Naive thymus-derived CD4-positive, alpha-beta T cell (primary cell): Measurements from ENCODE around the gene RNF157. TPM values are rescaled to one million over a fixed set of nuclear protein-coding genes. Genes with fewer than 3 reads are reported as not detected.
A peak's percentile ranks its signal among the peaks of the same experiment; 100 is the strongest.
"Not testable (repeated sequence)": the region's sequence is repeated elsewhere in the genome, so short reads cannot be mapped to it uniquely, and the experiment has no call there.

Experiments
- ATAC-seq: fragments of 150-1000 bp; cut with Tn5 transposase; 2 replicates; pipeline ENCODE4 v1.10.0; 2021; ENCODE audit warnings: mild to moderate bottlenecking, moderate library complexity
- CTCF ChIA-PET: fragments of 350-600 bp; sonication (Branson Sonifier 250); formaldehyde crosslinking; loops from one replicate; lab custom pipeline; 2021; ENCODE audit warnings: antibody characterized with exemption; lab: Charles Lee
- POLR2A ChIA-PET: fragments of 350-600 bp; sonication (Branson Sonifier 250); formaldehyde crosslinking; loops from one replicate; lab custom pipeline; 2021; ENCODE audit warnings: antibody characterized with exemption, inconsistent platforms; lab: Charles Lee
- DNase-seq, 9 donors: peaks; one replicate each; pipeline versions ENCODE4 v3.0.0 to v3.0.0-alpha.2; 2020 to 2022; ENCODE audit warnings: mixed read lengths in 1 of 9
- H3K27ac ChIP-seq: one replicate; pipeline ENCODE4 v1.7.0; 2013; ENCODE audit warnings: mild to moderate bottlenecking, low read depth, low read length, moderate library complexity
- H3K27me3 ChIP-seq, 2 donors: one replicate each; pipeline ENCODE4 v1.7.0; 2013; ENCODE audit warnings: low read length in 2 of 2, mild to moderate bottlenecking in 2 of 2, moderate library complexity in 2 of 2; ENCODE audit not compliant: control insufficient read depth in 2 of 2, insufficient read depth in 2 of 2
- H3K36me3 ChIP-seq, 3 experiments: 1 replicate in 2 of 3; 2 replicates in 1 of 3; pipeline ENCODE4 v1.7.0; 2013; ENCODE audit warnings: low read length in 3 of 3, mild to moderate bottlenecking in 3 of 3, moderate library complexity in 1 of 3; ENCODE audit not compliant: insufficient read depth in 3 of 3, control insufficient read depth in 2 of 3
- H3K4me1 ChIP-seq, 2 donors: one replicate each; pipeline ENCODE4 v1.7.0; 2013; ENCODE audit warnings: low read length in 2 of 2, mild to moderate bottlenecking in 2 of 2, moderate library complexity in 1 of 2; ENCODE audit not compliant: control insufficient read depth in 2 of 2, insufficient read depth in 2 of 2
- H3K4me3 ChIP-seq: 2 replicates; pipeline ENCODE4 v1.7.0; 2013; ENCODE audit warnings: mild to moderate bottlenecking, low read length
- H3K9me3 ChIP-seq, 3 experiments: 1 replicate in 2 of 3; 2 replicates in 1 of 3; pipeline ENCODE4 v1.7.0; 2013; ENCODE audit warnings: low read length in 3 of 3; ENCODE audit not compliant: control insufficient read depth in 2 of 3
- H3K27ac Mint-ChIP-seq, 9 donors: one replicate each; pipeline ENCODE4 v1.8.0; 2020 to 2022; ENCODE audit warnings: mixed read lengths in 9 of 9, mild to moderate bottlenecking in 8 of 9, moderate library complexity in 5 of 9, inconsistent platforms in 2 of 9
- H3K27me3 Mint-ChIP-seq, 5 donors: one replicate each; pipeline ENCODE4 v1.8.0; 2021 to 2022; ENCODE audit warnings: mixed read lengths in 5 of 5, mild to moderate bottlenecking in 1 of 5
- H3K36me3 Mint-ChIP-seq, 5 donors: one replicate each; pipeline ENCODE4 v1.8.0; 2020 to 2022; ENCODE audit warnings: mixed read lengths in 5 of 5, mild to moderate bottlenecking in 3 of 5, inconsistent platforms in 1 of 5
- H3K4me1 Mint-ChIP-seq, 7 donors: one replicate each; pipeline ENCODE4 v1.8.0; 2020 to 2022; ENCODE audit warnings: mixed read lengths in 7 of 7, mild to moderate bottlenecking in 3 of 7, inconsistent platforms in 1 of 7
- H3K4me3 Mint-ChIP-seq, 10 donors: one replicate each; pipeline ENCODE4 v1.8.0; 2020 to 2022; ENCODE audit warnings: mild to moderate bottlenecking in 10 of 10, mixed read lengths in 10 of 10, moderate library complexity in 6 of 10, inconsistent platforms in 2 of 10
- H3K9me3 Mint-ChIP-seq, 11 donors: one replicate each; pipeline ENCODE4 v1.8.0; 2020 to 2022; ENCODE audit warnings: mixed read lengths in 11 of 11, mild to moderate bottlenecking in 4 of 11, inconsistent platforms in 1 of 11, moderate library complexity in 1 of 11
- intact Hi-C, 2 donors: fragments of 100-400 bp; cut with micrococcal nuclease; formaldehyde crosslinking; loops; one replicate each; pipeline ENCODE4 v1.15.1; 2023
- polyA plus RNA-seq, 2 donors: library from polyadenylated mRNA; unstranded; fragments of 300-500 nt; fragmentation: Illumina TruSeq; gene quantifications; one replicate each; pipeline ENCODE4 v1.2.3, GENCODE V29; 2021
- total RNA-seq, 6 experiments: library from RNA in 5 of 6; stranded (reverse) in 5 of 6; gene quantifications; 1 replicate in 5 of 6; 2 replicates in 1 of 6; pipeline ENCODE4 v1.2.3 and lab custom pipeline; 2021 to 2026

RNF157 gene
- total and polyA plus RNA-seq, 7 experiments from 2014 or later = 10.4 to 96.3 (median 50.6) TPM

DNA sequence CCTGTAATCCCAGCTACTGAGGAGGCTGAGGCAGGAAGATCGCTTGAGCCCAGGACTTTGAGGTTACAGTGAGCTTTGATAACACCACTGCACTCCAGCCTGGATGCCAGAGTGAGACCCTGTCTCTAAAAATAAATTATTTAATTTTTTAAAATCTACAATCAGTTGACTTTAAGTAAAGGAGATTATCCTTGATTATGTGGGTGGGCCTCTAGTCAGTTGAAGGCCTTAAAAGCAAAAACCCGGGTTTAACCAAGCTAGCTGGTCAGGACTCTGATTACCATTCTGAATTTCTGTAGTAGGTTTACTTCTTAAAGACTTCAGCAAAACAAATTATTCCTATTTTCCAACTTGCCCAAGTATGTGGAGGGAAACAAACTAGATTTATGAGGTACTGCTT lies 4.4 kb downstream of the RNF157 start:
- H3K9me3 ChIP-seq = no peaks in the 10 kb centered on the region
- H3K4me1 ChIP-seq = peaks cover 4 to 6% of the 10 kb centered on the region in 2 donors
- peaks cover 0 to 2% (median 0%) of the 10 kb centered on the region in 11 donors for H3K9me3 Mint-ChIP-seq
- no peak for ATAC-seq
- POLR2A ChIA-PET = interaction anchor here (0.6 to 3.8 kb wide), 5 partner anchors 11 to 301 kb away, joined by 3 to 25 read pairs (median 6); no protein-coding TSS in a partner anchor
- no peak overlapping the region for H3K4me3 Mint-ChIP-seq
- no peak overlapping the region for H3K4me3 ChIP-seq
- no peaks in the 10 kb centered on the region for H3K27me3 ChIP-seq
- peaks cover 25 to 70% (median 58%) of the 10 kb centered on the region in 7 donors for H3K4me1 Mint-ChIP-seq
- no peak for DNase-seq
- peak overlapping the region in 4 of 9 donors; percentile 26 to 75 (median 50) for H3K27ac Mint-ChIP-seq
- H3K27me3 Mint-ChIP-seq = peaks cover 0 to under 1% (median 0%) of the 10 kb centered on the region in 5 donors
- intact Hi-C loops = loop anchor here in 1 of 2 donors (5.0 kb wide), 1 partner anchor 36 kb away; no protein-coding TSS in a partner anchor
- peaks cover 0 to 38% (median 8%) of the 10 kb centered on the region in 5 donors for H3K36me3 Mint-ChIP-seq
- CTCF ChIA-PET = interaction anchor here (1.0 kb wide), 1 partner anchor 18 kb away, joined by 3 read pairs; no protein-coding TSS in a partner anchor
- no peak overlapping the region for H3K27ac ChIP-seq
- H3K36me3 ChIP-seq = no peaks in the 10 kb centered on the region

DNA sequence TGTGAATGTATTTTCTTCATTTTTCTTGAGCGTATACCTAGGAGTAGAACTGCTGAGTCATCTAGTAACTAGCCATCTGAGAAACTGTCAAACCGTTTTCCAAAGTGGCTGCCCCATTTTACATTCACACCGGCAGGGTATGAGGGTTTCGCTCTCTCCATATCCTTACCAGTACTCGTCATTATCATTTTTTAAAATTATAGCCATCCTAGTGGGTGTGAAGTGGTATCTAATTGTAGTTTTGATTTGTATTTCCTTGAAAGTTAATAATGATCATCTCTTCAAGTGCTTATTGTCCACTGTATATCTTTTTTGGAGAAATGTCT lies 6.0 kb downstream of the RNF157 start:
- DNase-seq = no peak
- Mint-ChIP-seq H3K4me1 (peaks cover 24 to 78% (median 67%) of the 10 kb centered on the region in 7 donors), H3K4me3 (no peak overlapping the region), H3K27me3 (no peaks in the 10 kb centered on the region), H3K36me3 (peaks cover 0 to 45% (median 13%) of the 10 kb centered on the region in 5 donors), H3K27ac (peak overlapping the region in 5 of 9 donors; percentile 12 to 76 (median 31)), H3K9me3 (peaks cover 0 to 2% (median 0%) of the 10 kb centered on the region in 11 donors)
- no peaks in the 10 kb centered on the region for H3K9me3 ChIP-seq
- H3K27ac ChIP-seq = no peak overlapping the region
- H3K36me3 ChIP-seq = peaks cover 0 to 5% (median 0%) of the 10 kb centered on the region in 3 experiments
- ATAC-seq = no peak
- no peak overlapping the region for H3K4me3 ChIP-seq
- ChIA-PET POLR2A (interaction anchor here (0.7 to 1.5 kb wide), 3 partner anchors 9 to 44 kb away, joined by 3 to 7 read pairs (median 4); no protein-coding TSS in a partner anchor), CTCF (no interaction called here)
- peaks cover 3 to 6% of the 10 kb centered on the region in 2 donors for H3K4me1 ChIP-seq
- H3K27me3 ChIP-seq = no peaks in the 10 kb centered on the region
- intact Hi-C loops = no loop called here

DNA sequence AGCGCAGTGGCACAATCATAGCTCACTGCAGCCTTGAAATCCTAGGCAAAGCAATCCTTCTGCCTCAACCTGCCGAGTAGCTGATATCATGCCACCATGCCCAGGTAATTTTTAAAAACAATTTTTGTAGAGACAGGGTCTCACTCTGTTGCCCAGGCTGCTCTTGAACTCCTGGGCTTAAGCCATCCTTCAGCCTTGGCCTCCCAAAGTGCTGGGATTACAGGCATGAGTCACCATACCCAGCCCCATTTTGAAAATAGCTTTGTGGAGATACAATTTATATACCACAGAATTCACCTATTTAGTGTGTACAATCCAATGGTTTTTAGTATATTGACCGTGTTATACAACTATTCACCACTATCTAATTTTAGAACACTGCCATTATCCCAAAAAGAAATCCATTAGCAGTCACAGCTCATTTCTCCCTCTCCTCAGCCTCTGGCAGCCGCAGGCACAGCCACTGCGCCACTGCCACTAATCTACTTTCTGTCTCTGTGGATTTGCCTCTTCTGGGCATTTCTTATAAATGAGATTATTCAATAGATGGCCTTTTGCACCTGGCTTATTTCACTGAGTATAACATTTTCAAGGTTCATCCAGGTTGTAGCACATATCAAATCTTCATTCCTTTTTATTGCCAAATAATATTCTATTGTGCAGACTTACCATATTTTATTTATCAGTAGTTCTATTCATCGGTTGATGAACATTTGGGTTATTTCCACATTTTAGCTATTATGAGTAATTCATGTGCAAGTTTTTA lies 6.5 kb downstream of the RNF157 start:
- Histone ChIP-seq H3K4me3 (no peak overlapping the region), H3K9me3 (no peaks in the 10 kb centered on the region), H3K27ac (no peak overlapping the region), H3K27me3 (no peaks in the 10 kb centered on the region), H3K4me1 (peaks cover 3 to 6% of the 10 kb centered on the region in 2 donors), H3K36me3 (peaks cover 0 to 5% (median 0%) of the 10 kb centered on the region in 3 experiments)
- ChIA-PET POLR2A (interaction anchor here (0.7 to 1.5 kb wide), 3 partner anchors 10 to 44 kb away, joined by 3 to 7 read pairs (median 4); no protein-coding TSS in a partner anchor), CTCF (no interaction called here)
- ATAC-seq (no peak), DNase-seq (no peak)
- H3K4me3 Mint-ChIP-seq = peak overlapping the region in 1 of 10 donors; percentile 5
- H3K9me3 Mint-ChIP-seq = peaks cover 0 to 4% (median 0%) of the 10 kb centered on the region in 11 donors
- peaks cover 22 to 78% (median 67%) of the 10 kb centered on the region in 7 donors for H3K4me1 Mint-ChIP-seq
- no peaks in the 10 kb centered on the region for H3K27me3 Mint-ChIP-seq
- intact Hi-C loops = no loop called here
- H3K27ac Mint-ChIP-seq = peak overlapping the region in 8 of 9 donors; percentile 16 to 76 (median 36)
- peaks cover 5 to 44% (median 18%) of the 10 kb centered on the region in 5 donors for H3K36me3 Mint-ChIP-seq

DNA sequence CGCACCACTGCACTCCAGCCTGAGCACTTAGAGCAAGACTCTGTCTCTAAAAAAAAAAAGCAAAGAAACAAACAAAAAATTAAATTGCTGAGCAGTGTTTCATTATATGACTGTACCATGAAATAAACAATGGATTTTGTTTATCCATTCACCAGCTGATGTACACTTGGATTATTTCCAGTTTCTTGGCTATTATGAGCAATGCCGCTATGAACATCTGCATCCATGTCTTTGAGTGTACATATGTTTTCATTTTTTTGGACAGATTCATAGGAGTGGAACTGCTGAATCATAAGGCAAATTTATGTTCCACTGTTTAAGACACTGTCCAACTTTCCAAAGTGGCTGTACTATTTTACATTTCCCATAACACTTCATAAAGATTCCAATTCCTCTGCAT lies 8.0 kb downstream of the RNF157 start:
- peaks cover 0 to 3% of the 10 kb centered on the region in 2 donors for H3K4me1 ChIP-seq
- Mint-ChIP-seq H3K27me3 (no peaks in the 10 kb centered on the region), H3K27ac (peak overlapping the region in 2 of 9 donors; percentile 49 to 52), H3K36me3 (peaks cover 5 to 40% (median 24%) of the 10 kb centered on the region in 5 donors), H3K4me1 (peaks cover 23 to 74% (median 63%) of the 10 kb centered on the region in 7 donors), H3K9me3 (peaks cover 0 to 4% (median 0%) of the 10 kb centered on the region in 11 donors), H3K4me3 (no peak overlapping the region)
- H3K27ac ChIP-seq = no peak overlapping the region
- no peaks in the 10 kb centered on the region for H3K9me3 ChIP-seq
- intact Hi-C loops = no loop called here
- ATAC-seq (no peak), DNase-seq (no peak)
- peaks cover 0 to 5% (median 0%) of the 10 kb centered on the region in 3 experiments for H3K36me3 ChIP-seq
- no peaks in the 10 kb centered on the region for H3K27me3 ChIP-seq
- ChIA-PET CTCF (interaction anchor here (1.2 kb wide), 1 partner anchor 41 kb away, joined by 3 read pairs; no protein-coding TSS in a partner anchor), POLR2A (interaction anchor here (0.6 to 1.3 kb wide), 5 partner anchors 11 to 42 kb away, joined by 3 to 8 read pairs (median 4); no protein-coding TSS in a partner anchor)
- H3K4me3 ChIP-seq = no peak overlapping the region

DNA sequence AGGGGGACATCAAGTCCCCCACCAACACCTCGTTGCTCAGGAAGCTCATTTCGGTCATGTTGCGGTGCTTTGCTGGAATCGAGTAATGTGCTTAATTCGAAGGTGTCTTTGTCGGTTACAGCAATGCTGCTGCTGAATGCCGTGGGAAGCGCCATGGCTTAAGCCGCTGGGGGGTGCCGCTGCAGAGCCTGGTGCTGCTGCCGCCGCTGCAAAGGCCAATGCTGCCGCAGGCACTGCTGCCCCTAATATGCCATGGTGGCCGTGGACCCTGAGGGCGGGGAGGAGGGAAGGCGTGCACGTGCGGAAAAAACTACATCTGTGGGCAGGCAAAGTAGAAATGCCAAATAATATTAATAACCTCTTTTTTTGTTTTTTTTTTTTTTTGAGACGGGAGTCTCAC lies 13.5 kb downstream of the RNF157 start:
- intact Hi-C loops, CTCF ChIA-PET, H3K27me3 ChIP-seq, H3K9me3 Mint-ChIP-seq, H3K27me3 Mint-ChIP-seq, DNase-seq, H3K4me3 ChIP-seq, H3K9me3 ChIP-seq, H3K4me3 Mint-ChIP-seq, H3K4me1 ChIP-seq, H3K27ac ChIP-seq, ATAC-seq: not testable (repeated sequence)
- peak overlapping the region in 3 of 9 donors; percentile 6 to 76 (median 67) for H3K27ac Mint-ChIP-seq
- H3K36me3 ChIP-seq = peaks cover 0 to 12% (median 0%) of the 10 kb centered on the region in 3 experiments
- POLR2A ChIA-PET = interaction anchor here (1.2 kb wide), 1 partner anchor 20 kb away, joined by 3 read pairs; no protein-coding TSS in a partner anchor
- H3K4me1 Mint-ChIP-seq = peaks cover 10 to 56% (median 46%) of the 10 kb centered on the region in 7 donors
- H3K36me3 Mint-ChIP-seq = peaks cover 10 to 37% (median 30%) of the 10 kb centered on the region in 5 donors

DNA sequence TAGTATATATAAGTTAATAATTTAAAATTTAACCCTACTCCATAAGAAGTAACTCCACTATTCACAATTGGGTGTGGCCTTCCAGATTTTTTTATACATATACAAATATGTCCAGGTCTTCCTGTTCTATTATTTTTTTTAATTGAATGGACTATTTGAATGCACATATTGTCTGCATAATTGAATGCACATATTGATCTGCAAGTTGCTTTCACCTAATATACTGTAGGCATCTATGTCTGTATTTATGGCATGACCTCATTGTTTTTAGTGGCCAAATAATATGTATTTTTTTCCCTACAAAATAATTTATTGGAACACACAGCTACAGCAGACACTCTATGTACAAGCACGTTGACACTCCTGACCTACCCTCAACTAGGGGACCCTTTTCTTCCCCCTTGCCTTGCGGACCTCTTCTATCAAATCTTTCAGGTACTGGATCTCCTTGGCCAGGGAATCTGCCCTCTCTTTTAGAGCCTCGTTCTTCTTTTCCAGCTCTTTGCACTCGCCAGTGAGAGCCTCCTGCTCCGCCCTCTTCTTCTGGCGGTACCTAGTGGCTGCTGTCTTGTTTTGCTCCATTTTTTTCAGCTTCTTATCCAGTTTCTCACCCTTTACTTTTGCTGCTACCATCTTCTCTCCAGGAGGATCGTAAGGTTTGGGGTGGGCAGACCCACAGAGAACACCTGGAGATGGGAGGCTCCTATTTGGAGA lies 14.8 kb downstream of the RNF157 start:
- H3K9me3 Mint-ChIP-seq, H3K27me3 ChIP-seq, H3K9me3 ChIP-seq, H3K27me3 Mint-ChIP-seq, H3K27ac ChIP-seq, H3K4me3 ChIP-seq, DNase-seq, ATAC-seq, H3K4me1 ChIP-seq, intact Hi-C loops, CTCF ChIA-PET: not testable (repeated sequence)
- peaks cover 10 to 36% (median 31%) of the 10 kb centered on the region in 5 donors for H3K36me3 Mint-ChIP-seq
- peaks cover 7 to 61% (median 50%) of the 10 kb centered on the region in 7 donors for H3K4me1 Mint-ChIP-seq
- H3K27ac Mint-ChIP-seq = peak overlapping the region in 7 of 9 donors; percentile 38 to 77 (median 49)
- peak overlapping the region in 1 of 10 donors; percentile 56 for H3K4me3 Mint-ChIP-seq
- POLR2A ChIA-PET = interaction anchor here (1.2 kb wide), 1 partner anchor 13 kb away, joined by 3 read pairs; no protein-coding TSS in a partner anchor
- peaks cover 0 to 12% (median 0%) of the 10 kb centered on the region in 3 experiments for H3K36me3 ChIP-seq
